ENCODE data around the gene ANXA2.

DNA sequence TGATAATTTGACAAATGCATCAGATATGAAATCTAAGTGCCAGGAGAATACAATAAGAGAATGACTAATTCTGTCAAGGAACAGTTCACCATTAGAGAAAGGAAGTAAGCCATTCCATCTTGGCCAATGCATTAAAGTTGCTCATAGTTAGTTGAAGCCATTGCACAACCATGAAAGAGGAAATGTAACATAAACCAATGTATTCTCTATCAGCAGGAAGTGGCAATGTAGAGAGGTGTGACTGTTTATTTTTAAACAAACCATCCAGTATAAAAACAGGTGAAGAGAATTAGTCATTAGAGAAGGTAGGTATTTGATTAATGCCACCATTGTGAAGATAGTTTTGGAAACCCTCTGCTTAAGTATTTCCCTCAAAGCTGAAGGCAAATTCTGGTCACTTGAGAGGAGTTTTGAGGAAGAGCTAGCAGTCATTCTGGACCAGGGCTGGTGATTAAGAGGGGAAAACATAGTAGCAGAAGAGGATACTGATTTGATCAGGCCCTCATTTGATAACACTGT, 10.7 kb upstream of the ANXA2 start:
- no peak for TF ChIP-seq ZFP30 (CRISPR knock-in tag; IDR thresholded peaks at IDR 0.05)
- TF ChIP-seq, protein P1, sequence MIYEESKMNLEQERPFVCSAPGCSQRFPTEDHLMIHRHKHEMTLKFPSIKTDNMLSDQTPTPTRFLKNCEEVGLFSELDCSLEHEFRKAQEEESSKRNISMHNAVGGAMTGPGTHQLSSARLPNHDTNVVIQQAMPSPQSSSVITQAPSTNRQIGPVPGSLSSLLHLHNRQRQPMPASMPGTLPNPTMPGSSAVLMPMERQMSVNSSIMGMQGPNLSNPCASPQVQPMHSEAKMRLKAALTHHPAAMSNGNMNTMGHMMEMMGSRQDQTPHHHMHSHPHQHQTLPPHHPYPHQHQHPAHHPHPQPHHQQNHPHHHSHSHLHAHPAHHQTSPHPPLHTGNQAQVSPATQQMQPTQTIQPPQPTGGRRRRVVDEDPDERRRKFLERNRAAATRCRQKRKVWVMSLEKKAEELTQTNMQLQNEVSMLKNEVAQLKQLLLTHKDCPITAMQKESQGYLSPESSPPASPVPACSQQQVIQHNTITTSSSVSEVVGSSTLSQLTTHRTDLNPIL (CRISPR knock-in tag; IDR thresholded peaks at IDR 0.05; ENCODE audit: low read depth): no peak
- no peak for TF ChIP-seq TOX (CRISPR knock-in tag; IDR thresholded peaks at IDR 0.05; ENCODE audit: borderline replicate concordance)
- TF ChIP-seq ZNF8 (CRISPR knock-in tag; IDR thresholded peaks at IDR 0.05): no peak
- no peak; the same call in 1 of the 2 replicates for TF ChIP-seq ZFP3 (CRISPR knock-in tag; IDR thresholded peaks at IDR 0.05)
- TF ChIP-seq PPARA (CRISPR knock-in tag; IDR thresholded peaks at IDR 0.05; ENCODE audit: borderline replicate concordance): no peak
- TF ChIP-seq RARB (CRISPR knock-in tag; IDR thresholded peaks at IDR 0.05): no peak
- TF ChIP-seq SNAI2 (CRISPR knock-in tag; IDR thresholded peaks at IDR 0.05): no peak
- TF ChIP-seq, protein P2, sequence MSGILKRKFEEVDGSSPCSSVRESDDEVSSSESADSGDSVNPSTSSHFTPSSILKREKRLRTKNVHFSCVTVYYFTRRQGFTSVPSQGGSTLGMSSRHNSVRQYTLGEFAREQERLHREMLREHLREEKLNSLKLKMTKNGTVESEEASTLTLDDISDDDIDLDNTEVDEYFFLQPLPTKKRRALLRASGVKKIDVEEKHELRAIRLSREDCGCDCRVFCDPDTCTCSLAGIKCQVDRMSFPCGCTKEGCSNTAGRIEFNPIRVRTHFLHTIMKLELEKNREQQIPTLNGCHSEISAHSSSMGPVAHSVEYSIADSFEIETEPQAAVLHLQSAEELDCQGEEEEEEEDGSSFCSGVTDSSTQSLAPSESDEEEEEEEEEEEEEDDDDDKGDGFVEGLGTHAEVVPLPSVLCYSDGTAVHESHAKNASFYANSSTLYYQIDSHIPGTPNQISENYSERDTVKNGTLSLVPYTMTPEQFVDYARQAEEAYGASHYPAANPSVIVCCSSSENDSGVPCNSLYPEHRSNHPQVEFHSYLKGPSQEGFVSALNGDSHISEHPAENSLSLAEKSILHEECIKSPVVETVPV (CRISPR knock-in tag; IDR thresholded peaks at IDR 0.05): no peak
- TF ChIP-seq ARNTL (CRISPR knock-in tag; IDR thresholded peaks at IDR 0.05; ENCODE audit: borderline replicate concordance, low read depth): no peak
- no peak for TF ChIP-seq ESRRG (CRISPR knock-in tag; IDR thresholded peaks at IDR 0.05)
- peak; percentile 92 for TF ChIP-seq ISL1 (CRISPR knock-in tag; IDR thresholded peaks at IDR 0.05)
- TF ChIP-seq ZNF565 (CRISPR knock-in tag; conservative IDR thresholded peaks at IDR 0.05; ENCODE audit: low read depth): no peak

Data from SK-N-SH treated with all-trans-retinoic acid at 6 μM for 48 hours (cell line).